Measurements from ENCODE around the gene KAT7. TPM values are rescaled to one million over a fixed set of nuclear protein-coding genes. Genes with fewer than 3 reads are reported as not detected.

The KAT7 gene
- total and polyA plus RNA-seq, 2 of the 8 experiments (the other 6 are each of a cell fraction or from before 2014, with no cell fraction given) = 90.9 to 139 TPM

DNA sequence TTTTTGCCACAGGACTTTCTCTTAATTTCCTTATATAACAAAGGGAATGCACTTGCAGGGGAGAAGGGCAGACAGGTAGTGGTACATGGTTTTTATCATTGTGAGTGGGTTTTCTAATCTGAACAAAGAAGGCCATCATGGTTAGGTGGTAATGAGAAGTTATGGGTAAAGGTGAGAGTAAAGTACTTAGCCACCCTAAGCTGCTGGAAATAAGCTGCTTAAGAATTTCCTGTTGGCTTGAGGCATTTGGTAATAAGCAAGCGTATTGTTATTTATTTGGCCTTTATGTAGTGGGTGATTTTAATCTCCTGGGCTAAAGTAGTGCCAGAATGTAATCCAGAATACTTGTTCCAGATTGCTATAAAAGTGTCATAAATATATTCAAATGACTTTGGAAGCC lies 32.3 kb downstream of the KAT7 start:
- no peak overlapping the region for H3K4me3 ChIP-seq (ENCODE audit: extremely low read depth in 1 of 4, insufficient read depth in 2 of 4, low read depth in 3 of 4, low read length in 4 of 4)
- H2AK5ac ChIP-seq (ENCODE audit: low read depth, low read length) = no peak overlapping the region
- H3K9me3 ChIP-seq (ENCODE audit: insufficient read depth in 2 of 2, low read depth in 1 of 2, low read length in 1 of 2) = no peaks in the 10 kb centered on the region
- H2BK5ac ChIP-seq (ENCODE audit: low read depth, low read length) = no peak overlapping the region
- H2AFZ ChIP-seq (ENCODE audit: low read length) = no peak overlapping the region
- no peak overlapping the region for H2BK12ac ChIP-seq (ENCODE audit: low read depth, low read length)
- no peaks in the 10 kb centered on the region for H3K23me2 ChIP-seq (ENCODE audit: low read depth, low read length)
- no peak overlapping the region for H2BK120ac ChIP-seq (replicated peaks; ENCODE audit: low read depth, low read length)
- H4K91ac ChIP-seq (replicated peaks; ENCODE audit: insufficient read length, low read length) = no peak overlapping the region
- POLR2A ChIA-PET (ENCODE audit: partially characterized antibody) = interaction anchor here (0.6 to 2.9 kb wide), 6 partner anchors 10 to 33 kb away, joined by 3 to 13 read pairs (median 4); partner anchors contain the start of gene KAT7
- H3K27me3 ChIP-seq (replicated peaks in 1 of 4; ENCODE audit: control insufficient read depth in 3 of 4, extremely low read depth in 1 of 4, insufficient read depth in 3 of 4, low read length in 3 of 4) = no peaks in the 10 kb centered on the region
- H3K23ac ChIP-seq (ENCODE audit: insufficient read length) = no peak overlapping the region
- H4K5ac ChIP-seq (ENCODE audit: insufficient read length, low read depth, low read length) = no peak overlapping the region
- DNase-seq (ENCODE audit: low read depth in 1 of 2, low spot score in 2 of 2) (no peak), FAIRE-seq (no peak)
- no peak overlapping the region for H2BK20ac ChIP-seq (ENCODE audit: low read length)
- no peak overlapping the region for H3K56ac ChIP-seq (replicated peaks; ENCODE audit: insufficient read length, low read depth, low read length)
- H3K14ac ChIP-seq (ENCODE audit: insufficient read length) = no peak overlapping the region
- WGBS, 2 experiments (ENCODE audit: extremely low coverage in 1 of 2, insufficient coverage in 1 of 2, insufficient read length in 1 of 2, insufficient replicate concordance in 2 of 2, low coverage in 1 of 2, low lambda C conversion rate in 2 of 2, missing lambda C conversion rate in 1 of 2) = 90% methylated on average over 1 of the region's 1 CpG; no CpG with 5 or more reads in 1 of the 2 experiments
- no peak overlapping the region for H3K4me2 ChIP-seq (ENCODE audit: insufficient read depth in 1 of 2, low read depth in 2 of 2, low read length in 2 of 2)
- H3K79me2 ChIP-seq (ENCODE audit: control insufficient read depth in 1 of 2, insufficient read depth in 2 of 2, low read length in 2 of 2) = peaks cover 0 to 34% of the 10 kb centered on the region in 2 experiments; a peak in 3 of 4 replicates
- peaks cover 25 to 61% (median 46%) of the 10 kb centered on the region in 4 experiments for H3K36me3 ChIP-seq (ENCODE audit: control insufficient read depth in 2 of 4, insufficient read depth in 4 of 4, low read length in 3 of 4)
- no peak overlapping the region for H3K9ac ChIP-seq (replicated peaks in 1 of 4; ENCODE audit: extremely low read depth in 1 of 4, low read depth in 3 of 4, low read length in 3 of 4)
- no peak overlapping the region; the same call in 1 of the 2 replicates for H3K27ac ChIP-seq (ENCODE audit: low read depth, low read length)
- no peaks in the 10 kb centered on the region; the same call in none of the 2 replicates for H3K79me1 ChIP-seq (ENCODE audit: low read depth, low read length)
- no peaks in the 10 kb centered on the region for H4K20me1 ChIP-seq (replicated peaks in 1 of 2; ENCODE audit: control insufficient read depth in 1 of 2, insufficient read depth in 2 of 2, low read length in 2 of 2)
- peaks cover 3 to 22% (median 12%) of the 10 kb centered on the region in 4 experiments; a peak in 6 of 7 replicates for H3K4me1 ChIP-seq (replicated peaks in 1 of 4; ENCODE audit: control insufficient read depth in 3 of 4, insufficient read depth in 4 of 4, low read length in 3 of 4)
- CTCF ChIA-PET (ENCODE audit: partially characterized antibody) = interaction anchor here (0.6 kb wide), 1 partner anchor 24 kb away, joined by 3 read pairs; no protein-coding TSS in a partner anchor
- H4K8ac ChIP-seq (ENCODE audit: extremely low read depth, insufficient read depth, low read length) = no peak overlapping the region
- H3K18ac ChIP-seq (ENCODE audit: extremely low read depth, low read length) = peak overlapping the region; percentile 41; the same call in 1 of the 2 replicates
- H3K4ac ChIP-seq (replicated peaks; ENCODE audit: insufficient read length, low read depth, low read length) = no peak overlapping the region
- no peak overlapping the region for H2BK15ac ChIP-seq (ENCODE audit: low read length)
- TF ChIP-seq RBBP5 (IDR thresholded peaks at IDR 0.05; ENCODE audit: borderline replicate concordance, low read depth, low read length) (no peak), ATF2 (IDR thresholded peaks at IDR 0.05; ENCODE audit: low read length) (no peak), RAD21 (IDR thresholded peaks at IDR 0.05 in 1 of 2, conservative IDR thresholded peaks at IDR 0.05 in 1 of 2; ENCODE audit: low read depth in 2 of 2, low read length in 2 of 2) (no peak), HDAC6 (IDR thresholded peaks at IDR 0.05; ENCODE audit: low read depth, low read length) (no peak), SP4 (IDR thresholded peaks at IDR 0.05; ENCODE audit: low read length) (no peak), TCF12 (IDR thresholded peaks at IDR 0.05; ENCODE audit: low read depth, low read length) (no peak)

Data from H1 (cell line).